Umbilical cord (tissue), 2 donors: ENCODE results near the gene MAN1A1. TPM values are rescaled to one million over a fixed set of nuclear protein-coding genes. Genes with fewer than 3 reads are reported as not detected.
A peak's percentile ranks its signal among the peaks of the same experiment; 100 is the strongest.

ENCODE experiments used
- DNase-seq: peaks from one replicate; pipeline ENCODE4 v3.0.0-alpha.2; 2015; ENCODE audit warnings: low spot score
- total RNA-seq: library from RNA; depleted of rRNA; stranded (reverse); fragments of >200 nt; gene quantifications from one replicate; pipeline ENCODE4 v1.2.3, GENCODE V29; 2014; ENCODE audit warnings: low replicate concordance; ENCODE audit not compliant: insufficient read depth

Gene MAN1A1
- total RNA-seq, 1 donor from 2014 or later: 258 TPM

GRCh38 chr6:119200512-119201175, 148.9 kb downstream of the MAN1A1 start:
- DNase-seq: peak; percentile 89

- DNase-seq: no peak
Observed at GRCh38 chr6:119197271-119197670, 152.3 kb downstream of the MAN1A1 start.

- DNase-seq: no peak
Observed at GRCh38 chr6:119196715-119197114, 152.8 kb downstream of the MAN1A1 start.

- DNase-seq: no peak
Observed at GRCh38 chr6:119195848-119196247, 153.7 kb downstream of the MAN1A1 start.

GRCh38 chr6:119195204-119195603, 154.4 kb downstream of the MAN1A1 start:
- DNase-seq: no peak

GRCh38 chr6:119193707-119194106, 155.9 kb downstream of the MAN1A1 start:
- DNase-seq: no peak

- DNase-seq: no peak
Observed at GRCh38 chr6:119192200-119192599, 157.4 kb downstream of the MAN1A1 start.

- DNase-seq: no peak
Observed at GRCh38 chr6:119190176-119190575, 159.4 kb downstream of the MAN1A1 start.

- DNase-seq: no peak
Observed at GRCh38 chr6:119189498-119189897, 160.1 kb downstream of the MAN1A1 start.

- no peak for DNase-seq
Observed at GRCh38 chr6:119187596-119187995, 162.0 kb downstream of the MAN1A1 start.

GRCh38 chr6:119186490-119186889, 163.1 kb downstream of the MAN1A1 start:
- no peak for DNase-seq

- DNase-seq: no peak
Observed at GRCh38 chr6:119184008-119184648, 165.4 kb downstream of the MAN1A1 start.

GRCh38 chr6:119183457-119183856, 166.1 kb downstream of the MAN1A1 start:
- DNase-seq: no peak

GRCh38 chr6:119182875-119183274, 166.7 kb downstream of the MAN1A1 start:
- no peak for DNase-seq

- DNase-seq: no peak
Observed at GRCh38 chr6:119182216-119182803, 167.3 kb downstream of the MAN1A1 start.

GRCh38 chr6:119181046-119181445, 168.5 kb downstream of the MAN1A1 start:
- DNase-seq: no peak

GRCh38 chr6:119179842-119180241, 169.7 kb downstream of the MAN1A1 start:
- no peak for DNase-seq

- no peak for DNase-seq
Observed at GRCh38 chr6:119179062-119179461, 170.5 kb downstream of the MAN1A1 start.

GRCh38 chr6:119176445-119176844, 173.1 kb downstream of the MAN1A1 start:
- no peak for DNase-seq

- no peak for DNase-seq
Observed at GRCh38 chr6:119174879-119175817, 174.4 kb downstream of the MAN1A1 start.

GRCh38 chr6:119174085-119174445, 175.5 kb downstream of the MAN1A1 start:
- DNase-seq: no peak
